ENCODE measurements around the gene PTH1R.

PTH1R gene

GRCh38 chr3:46930166-46930944, 52.8 kb downstream of the PTH1R start:
- DNase-seq (ENCODE audit: low read depth in 2 of 2), result no peak

- DNase-seq (ENCODE audit: low read depth in 2 of 2), result no peak
These were observed 53.5 kb downstream of the PTH1R start for GRCh38 chr3:46930945-46931403.

- DNase-seq (ENCODE audit: low read depth in 2 of 2), result no peak
These were observed 54.3 kb downstream of the PTH1R start for GRCh38 chr3:46931631-46932331.

GRCh38 chr3:46932455-46933225, 55.1 kb downstream of the PTH1R start:
- DNase-seq (ENCODE audit: low read depth in 2 of 2), result no peak

GRCh38 chr3:46933261-46933660, 55.7 kb downstream of the PTH1R start:
- no peak for DNase-seq (ENCODE audit: low read depth in 2 of 2)

GRCh38 chr3:46934072-46934471, 56.6 kb downstream of the PTH1R start:
- no peak for DNase-seq (ENCODE audit: low read depth in 2 of 2)

GRCh38 chr3:46934498-46935167, 57.1 kb downstream of the PTH1R start:
- no peak for DNase-seq (ENCODE audit: low read depth in 2 of 2)

- DNase-seq (ENCODE audit: low read depth in 2 of 2), result no peak
These were observed 57.8 kb downstream of the PTH1R start for GRCh38 chr3:46935168-46935858.

- DNase-seq (ENCODE audit: low read depth in 2 of 2), result no peak
These were observed 58.6 kb downstream of the PTH1R start for GRCh38 chr3:46935989-46936558.

- DNase-seq (ENCODE audit: low read depth in 2 of 2), result no peak
These were observed 59.3 kb downstream of the PTH1R start for GRCh38 chr3:46936733-46937250.

GRCh38 chr3:46938118-46938517, 60.6 kb downstream of the PTH1R start:
- DNase-seq (ENCODE audit: low read depth in 2 of 2), result no peak

GRCh38 chr3:46939578-46940445, 62.3 kb downstream of the PTH1R start:
- no peak for DNase-seq (ENCODE audit: low read depth in 2 of 2)

- DNase-seq (ENCODE audit: low read depth in 2 of 2), result no peak
These were observed 64.6 kb downstream of the PTH1R start for GRCh38 chr3:46942076-46942475.

- no peak for DNase-seq (ENCODE audit: low read depth in 2 of 2)
These were observed 65.1 kb downstream of the PTH1R start for GRCh38 chr3:46942481-46943236.

- DNase-seq (ENCODE audit: low read depth in 2 of 2), result no peak
These were observed 66.0 kb downstream of the PTH1R start for GRCh38 chr3:46943237-46944187.

- DNase-seq (ENCODE audit: low read depth in 2 of 2), result no peak
These were observed 66.7 kb downstream of the PTH1R start for GRCh38 chr3:46944191-46944590.

GRCh38 chr3:46946416-46946815, 68.9 kb downstream of the PTH1R start:
- DNase-seq (ENCODE audit: low read depth in 2 of 2), result no peak
